GM12892 (cell line): ENCODE measurements around the gene PLEKHD1.

Source experiments
- POLR2A ChIP-seq: IDR thresholded peaks from 2 replicates; pipeline ENCODE4 v1.6.1; 2011; ENCODE audit warnings: low read depth, low read length, control low read depth
- POLR2AphosphoS5 ChIP-seq: IDR thresholded peaks from 2 replicates; pipeline ENCODE4 v1.6.1; 2011; ENCODE audit warnings: low read depth, low read length, control low read depth
- TAF1 ChIP-seq: IDR thresholded peaks from 2 replicates; pipeline ENCODE4 v1.6.1; 2011; ENCODE audit warnings: low read depth, mild to moderate bottlenecking, control low read depth, low read length, borderline replicate concordance

DNA sequence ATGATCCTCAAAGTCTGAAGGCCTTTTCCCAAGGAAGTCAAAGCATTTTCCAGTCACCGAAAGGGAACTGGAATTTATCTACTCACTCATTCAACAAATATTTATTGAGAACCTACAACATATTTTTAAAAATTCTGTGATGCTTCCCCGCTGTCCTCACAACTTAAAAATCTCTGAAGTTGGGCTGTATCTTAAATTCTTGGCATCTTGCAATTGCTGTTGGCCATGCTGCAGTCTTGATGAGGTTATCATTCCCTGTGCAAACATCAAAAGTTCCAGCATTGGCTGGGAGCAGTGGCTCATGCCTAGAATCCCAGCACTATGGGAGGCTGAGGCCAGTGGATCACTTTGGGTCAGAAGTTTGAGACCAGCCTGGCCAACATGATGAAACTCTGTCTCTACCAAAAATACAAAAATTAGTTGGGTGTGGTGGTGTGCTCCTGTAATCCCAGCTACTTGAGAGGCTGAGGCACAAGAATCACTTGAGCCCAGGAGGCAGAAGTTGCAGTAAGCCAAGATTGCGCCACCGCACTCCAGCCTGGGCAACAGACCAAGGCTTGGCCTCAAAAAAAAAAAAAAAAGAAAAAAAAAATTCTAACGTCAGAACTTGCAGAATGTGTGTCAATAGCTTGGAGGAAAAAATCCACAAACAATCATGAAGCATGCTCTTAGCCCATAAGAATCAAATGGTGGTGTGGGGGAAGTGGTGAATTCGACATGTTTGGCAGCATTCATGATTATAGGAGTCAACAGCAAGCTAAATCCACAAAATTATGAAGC, 55.3 kb downstream of the PLEKHD1 start:
- TF ChIP-seq TAF1 (no peak), POLR2AphosphoS5 (no peak), POLR2A (no peak)
